Fibroblast of skin of right quadriceps (primary cell): ENCODE data around the gene CNOT1.

Experiments
- DNase-seq: peaks from one replicate; pipeline ENCODE4 v3.0.0-alpha.2; 2013

The CNOT1 gene

GRCh38 chr16:58478427-58478826 lies 151.2 kb downstream of the CNOT1 start:
- DNase-seq, result no peak

GRCh38 chr16:58476791-58477190 lies 152.8 kb downstream of the CNOT1 start:
- DNase-seq, result no peak

- no peak for DNase-seq
Measured at GRCh38 chr16:58475091-58475619, 154.5 kb downstream of the CNOT1 start.

- DNase-seq, result no peak
Measured at GRCh38 chr16:58474296-58474695, 155.3 kb downstream of the CNOT1 start.

- DNase-seq, result no peak
Measured at GRCh38 chr16:58472827-58473226, 156.8 kb downstream of the CNOT1 start.

- no peak for DNase-seq
Measured at GRCh38 chr16:58472266-58472665, 157.4 kb downstream of the CNOT1 start.

- no peak for DNase-seq
Measured at GRCh38 chr16:58471209-58471975, 158.2 kb downstream of the CNOT1 start.
